ENCODE data around the gene PNN. TPM values are rescaled to one million over a fixed set of nuclear protein-coding genes. Genes with fewer than 3 reads are reported as not detected.
A peak's percentile ranks its signal among the peaks of the same experiment; 100 is the strongest.
"Not testable (repeated sequence)": the region's sequence is repeated elsewhere in the genome, so short reads cannot be mapped to it uniquely, and the experiment has no call there.

PNN gene
- total RNA-seq, 1 donor: 20.3 TPM

DNA sequence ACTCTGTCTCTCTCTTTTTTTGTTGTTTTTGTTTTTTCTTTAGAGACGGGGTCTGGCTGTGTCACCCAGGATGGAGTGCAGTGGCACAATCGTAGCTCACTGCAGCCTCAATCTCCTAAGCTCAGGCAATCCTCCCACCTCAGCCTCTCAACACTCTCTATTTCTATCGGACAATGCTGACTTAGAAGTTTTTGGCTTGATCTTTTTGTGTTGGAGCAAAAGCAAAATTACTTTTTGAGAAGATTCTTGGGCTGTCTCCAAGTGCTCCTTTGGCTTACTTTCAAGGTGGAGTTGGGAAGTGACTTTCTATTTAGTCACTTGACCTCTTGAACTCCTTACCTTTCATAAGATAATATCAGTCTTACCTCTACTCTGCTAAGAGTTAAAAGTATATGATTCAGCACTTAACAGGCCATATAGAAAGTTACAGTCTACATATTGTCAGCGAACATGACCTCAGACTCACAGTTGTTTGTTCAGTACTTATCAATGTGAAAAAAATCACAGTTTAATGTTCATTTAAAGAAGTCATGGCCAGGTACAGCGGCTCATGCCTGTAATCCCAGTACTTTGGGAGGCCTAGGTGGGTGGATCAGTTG lies 43.2 kb downstream of the PNN start:
- TF ChIP-seq, protein P1, sequence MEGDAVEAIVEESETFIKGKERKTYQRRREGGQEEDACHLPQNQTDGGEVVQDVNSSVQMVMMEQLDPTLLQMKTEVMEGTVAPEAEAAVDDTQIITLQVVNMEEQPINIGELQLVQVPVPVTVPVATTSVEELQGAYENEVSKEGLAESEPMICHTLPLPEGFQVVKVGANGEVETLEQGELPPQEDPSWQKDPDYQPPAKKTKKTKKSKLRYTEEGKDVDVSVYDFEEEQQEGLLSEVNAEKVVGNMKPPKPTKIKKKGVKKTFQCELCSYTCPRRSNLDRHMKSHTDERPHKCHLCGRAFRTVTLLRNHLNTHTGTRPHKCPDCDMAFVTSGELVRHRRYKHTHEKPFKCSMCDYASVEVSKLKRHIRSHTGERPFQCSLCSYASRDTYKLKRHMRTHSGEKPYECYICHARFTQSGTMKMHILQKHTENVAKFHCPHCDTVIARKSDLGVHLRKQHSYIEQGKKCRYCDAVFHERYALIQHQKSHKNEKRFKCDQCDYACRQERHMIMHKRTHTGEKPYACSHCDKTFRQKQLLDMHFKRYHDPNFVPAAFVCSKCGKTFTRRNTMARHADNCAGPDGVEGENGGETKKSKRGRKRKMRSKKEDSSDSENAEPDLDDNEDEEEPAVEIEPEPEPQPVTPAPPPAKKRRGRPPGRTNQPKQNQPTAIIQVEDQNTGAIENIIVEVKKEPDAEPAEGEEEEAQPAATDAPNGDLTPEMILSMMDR (IDR thresholded peaks at IDR 0.05; ENCODE audit: insufficient read depth, low read depth, low read length): no peak
- no peak overlapping the region for H3K4me3 ChIP-seq (ENCODE audit: low read depth, low read length)
- no peak for DNase-seq (ENCODE audit: low read depth)

DNA sequence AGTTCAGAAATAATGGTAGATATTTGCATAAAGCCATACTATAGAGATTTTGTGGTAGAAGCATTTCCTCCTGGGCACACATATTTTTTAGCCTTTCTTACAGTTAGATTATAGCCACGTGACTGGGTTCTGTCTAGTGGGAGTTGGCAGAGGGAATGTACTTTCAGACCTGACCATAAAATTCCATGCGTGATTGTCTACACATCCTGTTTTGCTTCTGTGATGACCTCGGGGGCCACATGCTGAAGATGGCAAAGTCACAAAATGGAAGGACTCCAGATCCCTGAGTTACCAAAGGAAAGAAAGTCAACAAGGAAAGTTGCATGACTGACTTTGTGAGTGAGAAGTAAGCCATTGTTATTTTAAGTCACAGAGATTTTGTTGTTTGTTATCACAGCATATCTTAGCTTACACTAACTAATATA lies 44.0 kb downstream of the PNN start:
- no peak overlapping the region for H3K4me3 ChIP-seq (ENCODE audit: low read depth, low read length)
- DNase-seq (ENCODE audit: low read depth): peak; percentile 64

DNA sequence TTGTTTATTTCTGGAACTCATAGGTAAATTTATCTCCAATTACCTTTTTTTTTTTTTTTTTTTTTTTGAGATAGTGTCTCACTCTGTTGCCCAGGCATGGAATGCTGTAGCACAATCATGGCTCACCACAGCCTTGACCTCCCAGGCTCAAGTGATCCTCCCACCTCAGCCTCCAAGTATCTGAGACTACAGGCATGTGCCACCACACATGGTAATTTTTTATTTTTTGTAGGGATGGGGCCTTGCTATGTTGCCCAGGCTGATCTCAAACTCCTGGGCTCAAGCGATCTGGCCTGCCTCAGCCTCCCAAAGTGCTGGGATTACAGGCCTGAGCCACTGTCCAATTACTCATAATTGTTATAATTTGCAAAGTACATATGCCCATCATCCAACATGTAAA lies 45.4 kb downstream of the PNN start:
- H3K4me3 ChIP-seq (ENCODE audit: low read depth, low read length); DNase-seq (ENCODE audit: low read depth): not testable (repeated sequence)

More for the DNA sequence above, 44.0 kb downstream of the PNN start:
- TF ChIP-seq, protein P1 (IDR thresholded peaks at IDR 0.05; ENCODE audit: insufficient read depth, low read depth, low read length): no peak

DNA sequence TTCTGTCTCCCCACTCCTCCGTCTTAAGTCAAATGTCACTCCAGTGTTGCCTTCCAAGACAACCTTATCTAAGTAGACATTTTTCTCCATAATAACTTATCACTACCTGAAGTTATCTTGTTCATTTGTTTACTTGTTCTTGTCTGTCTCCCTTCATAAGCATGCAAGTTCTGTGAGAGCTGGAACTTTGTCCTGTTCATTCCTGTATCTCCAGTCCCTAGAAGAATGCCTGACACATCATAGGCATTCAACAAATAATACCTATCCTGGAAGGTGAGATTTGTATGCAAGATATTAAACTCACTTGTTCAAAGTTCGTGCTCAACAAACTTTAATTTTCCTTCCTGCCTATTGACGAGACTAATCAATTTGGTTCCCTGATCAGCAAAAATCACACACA lies 53.0 kb downstream of the PNN start:
- TF ChIP-seq, protein P1 (IDR thresholded peaks at IDR 0.05; ENCODE audit: insufficient read depth, low read depth, low read length): no peak
- DNase-seq (ENCODE audit: low read depth): no peak
- H3K4me3 ChIP-seq (ENCODE audit: low read depth, low read length): no peak overlapping the region

DNA sequence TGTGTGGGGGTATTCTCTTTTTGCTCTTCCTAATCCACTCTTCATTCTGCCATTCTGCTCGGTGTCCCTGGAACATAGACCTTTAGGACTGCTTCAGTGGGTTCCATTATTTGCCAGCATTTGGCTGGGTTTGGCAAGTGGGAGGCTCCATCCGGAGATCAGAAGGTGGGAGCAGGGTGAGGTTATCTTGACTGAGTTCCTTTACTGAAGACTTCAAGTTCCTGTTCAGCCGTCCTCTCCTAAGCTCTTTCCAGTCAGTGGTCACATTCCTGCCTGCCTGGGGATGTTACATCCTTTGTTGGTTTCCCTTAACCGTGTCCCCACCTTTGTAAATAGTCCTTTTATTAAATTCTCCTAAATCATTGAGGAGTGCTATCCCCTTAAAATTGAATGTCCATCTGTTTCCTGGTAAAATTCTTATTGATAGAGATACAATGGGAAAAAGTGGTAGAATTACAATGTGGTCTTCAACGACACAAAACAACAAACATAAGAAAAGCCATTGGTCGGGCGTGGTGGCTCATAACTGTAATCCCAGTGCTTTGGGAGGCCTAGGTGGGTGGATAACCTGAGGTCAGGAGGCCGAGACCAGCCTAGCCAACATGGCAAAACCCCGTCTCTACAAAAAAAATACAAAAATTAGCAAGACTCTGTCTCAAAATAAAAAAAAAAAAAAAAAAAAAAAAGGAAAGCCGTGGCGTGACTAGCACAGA lies 53.6 kb downstream of the PNN start:
- TF ChIP-seq, protein P1 (IDR thresholded peaks at IDR 0.05; ENCODE audit: insufficient read depth, low read depth, low read length): no peak
- no peak overlapping the region for H3K4me3 ChIP-seq (ENCODE audit: low read depth, low read length)
- no peak for DNase-seq (ENCODE audit: low read depth)

DNA sequence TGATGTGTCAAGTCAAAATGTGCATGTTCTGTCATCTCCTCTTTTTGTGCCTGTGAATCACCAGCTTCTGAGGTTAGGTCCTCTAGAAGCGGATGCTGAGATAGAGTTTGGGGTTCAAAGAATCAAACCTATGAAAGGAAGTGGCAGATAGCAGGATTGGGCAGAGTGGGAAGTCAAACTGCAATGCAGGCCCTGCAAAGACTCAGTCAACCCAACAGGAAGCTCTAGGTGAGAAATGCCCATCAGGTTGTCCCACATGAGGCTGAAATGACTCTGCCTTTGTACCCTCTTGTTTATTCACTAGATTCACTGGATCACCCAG lies 54.1 kb downstream of the PNN start:
- no peak for DNase-seq (ENCODE audit: low read depth)
- no peak overlapping the region for H3K4me3 ChIP-seq (ENCODE audit: low read depth, low read length)
- TF ChIP-seq, protein P1 (IDR thresholded peaks at IDR 0.05; ENCODE audit: insufficient read depth, low read depth, low read length): no peak

DNA sequence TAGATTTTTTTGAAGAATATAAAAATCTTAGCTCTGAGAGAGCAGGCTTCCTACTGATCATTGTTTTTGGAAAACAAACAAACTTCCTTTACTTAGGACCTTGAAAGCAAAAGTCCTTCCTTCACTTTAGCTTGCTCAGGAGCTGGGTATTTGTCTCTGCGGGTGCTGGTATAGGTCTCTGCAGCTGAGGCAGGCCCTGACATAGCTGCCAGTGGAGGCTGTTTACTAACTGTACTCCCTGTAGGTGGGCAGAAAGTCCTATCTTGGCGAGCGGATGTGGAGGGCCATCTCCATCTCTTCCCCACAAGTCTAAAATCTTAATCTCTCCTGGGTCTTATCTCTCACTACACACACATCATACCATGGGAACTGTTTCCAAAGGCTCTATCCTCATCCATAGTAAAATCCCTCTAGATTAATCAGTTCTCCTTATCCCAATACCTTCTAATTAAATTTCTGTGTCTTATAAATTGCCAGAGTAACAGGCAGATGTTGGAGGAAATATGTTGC lies 54.6 kb downstream of the PNN start:
- TF ChIP-seq, protein P1 (IDR thresholded peaks at IDR 0.05; ENCODE audit: insufficient read depth, low read depth, low read length): no peak
- no peak overlapping the region for H3K4me3 ChIP-seq (ENCODE audit: low read depth, low read length)
- DNase-seq (ENCODE audit: low read depth): no peak

Measured in fibroblast of villous mesenchyme (primary cell).